ENCODE results near the gene GOLGA6L10.
"Not testable (repeated sequence)": the region's sequence is repeated elsewhere in the genome, so short reads cannot be mapped to it uniquely, and the experiment has no call there.

Gene GOLGA6L10

GRCh38 chr15:82349375-82349774 lies at the start of gene GOLGA6L10:
Gene GOLGA6L10, minus strand, starts transcription at chr15:82349475. Its CDS starts 100 bp downstream, at chr15:82349375.
- not testable (repeated sequence) for H3K27me3 ChIP-seq (ENCODE audit: control insufficient read depth, insufficient read depth, low read length); H3K27ac ChIP-seq (ENCODE audit: low read length); H3K4me1 ChIP-seq (ENCODE audit: control insufficient read depth, insufficient read depth, low read length); H3K4me3 ChIP-seq (ENCODE audit: low read length); DNase-seq (ENCODE audit: low read depth, low spot score); H3K36me3 ChIP-seq (ENCODE audit: control insufficient read depth, insufficient read depth, low read length); H3K9me3 ChIP-seq (ENCODE audit: control insufficient read depth, insufficient read depth, low read length)
- no CpG with 5 or more reads among the region's 9 CpGs for WGBS (ENCODE audit: insufficient coverage, insufficient read length)

GRCh38 chr15:82398785-82399184 lies 49.5 kb upstream of the GOLGA6L10 start:
- no peak for DNase-seq (ENCODE audit: low read depth, low spot score)
- Histone ChIP-seq H3K9me3 (ENCODE audit: control insufficient read depth, insufficient read depth, low read length) (no peaks in the 10 kb centered on the region), H3K27ac (ENCODE audit: low read length) (no peak overlapping the region), H3K4me3 (ENCODE audit: low read length) (no peak overlapping the region), H3K4me1 (ENCODE audit: control insufficient read depth, insufficient read depth, low read length) (no peaks in the 10 kb centered on the region), H3K27me3 (ENCODE audit: control insufficient read depth, insufficient read depth, low read length) (no peaks in the 10 kb centered on the region), H3K36me3 (ENCODE audit: control insufficient read depth, insufficient read depth, low read length) (no peaks in the 10 kb centered on the region)
- WGBS (ENCODE audit: insufficient coverage, insufficient read length), result no CpG with 5 or more reads among the region's 1 CpG

GRCh38 chr15:82397817-82398216 lies 48.5 kb upstream of the GOLGA6L10 start:
- H3K4me3 ChIP-seq (ENCODE audit: low read length), result no peak overlapping the region

GRCh38 chr15:82395788-82396187 lies 46.5 kb upstream of the GOLGA6L10 start:
- H3K27me3 ChIP-seq (ENCODE audit: control insufficient read depth, insufficient read depth, low read length); H3K9me3 ChIP-seq (ENCODE audit: control insufficient read depth, insufficient read depth, low read length); H3K4me1 ChIP-seq (ENCODE audit: control insufficient read depth, insufficient read depth, low read length); DNase-seq (ENCODE audit: low read depth, low spot score); H3K36me3 ChIP-seq (ENCODE audit: control insufficient read depth, insufficient read depth, low read length); H3K4me3 ChIP-seq (ENCODE audit: low read length); H3K27ac ChIP-seq (ENCODE audit: low read length): not testable (repeated sequence)
- no CpG with 5 or more reads among the region's 4 CpGs for WGBS (ENCODE audit: insufficient coverage, insufficient read length)

More at GRCh38 chr15:82397817-82398216, 48.5 kb upstream of the GOLGA6L10 start:
- Histone ChIP-seq H3K27me3 (ENCODE audit: control insufficient read depth, insufficient read depth, low read length) (no peaks in the 10 kb centered on the region), H3K9me3 (ENCODE audit: control insufficient read depth, insufficient read depth, low read length) (no peaks in the 10 kb centered on the region), H3K27ac (ENCODE audit: low read length) (no peak overlapping the region), H3K4me1 (ENCODE audit: control insufficient read depth, insufficient read depth, low read length) (no peaks in the 10 kb centered on the region), H3K36me3 (ENCODE audit: control insufficient read depth, insufficient read depth, low read length) (no peaks in the 10 kb centered on the region)
- DNase-seq (ENCODE audit: low read depth, low spot score), result no peak
- WGBS (ENCODE audit: insufficient coverage, insufficient read length), result no CpG with 5 or more reads among the region's 3 CpGs

- Histone ChIP-seq H3K36me3 (ENCODE audit: control insufficient read depth, insufficient read depth, low read length) (no peaks in the 10 kb centered on the region), H3K27ac (ENCODE audit: low read length) (no peak overlapping the region), H3K27me3 (ENCODE audit: control insufficient read depth, insufficient read depth, low read length) (no peaks in the 10 kb centered on the region), H3K9me3 (ENCODE audit: control insufficient read depth, insufficient read depth, low read length) (no peaks in the 10 kb centered on the region), H3K4me3 (ENCODE audit: low read length) (no peak overlapping the region), H3K4me1 (ENCODE audit: control insufficient read depth, insufficient read depth, low read length) (no peaks in the 10 kb centered on the region)
- no peak for DNase-seq (ENCODE audit: low read depth, low spot score)
- no CpG with 5 or more reads among the region's 4 CpGs for WGBS (ENCODE audit: insufficient coverage, insufficient read length)
Observed at GRCh38 chr15:82393671-82394070, 44.4 kb upstream of the GOLGA6L10 start.

- WGBS (ENCODE audit: insufficient coverage, insufficient read length), result no CpG with 5 or more reads among the region's 1 CpG
- H3K27me3 ChIP-seq (ENCODE audit: control insufficient read depth, insufficient read depth, low read length); H3K27ac ChIP-seq (ENCODE audit: low read length); DNase-seq (ENCODE audit: low read depth, low spot score); H3K9me3 ChIP-seq (ENCODE audit: control insufficient read depth, insufficient read depth, low read length); H3K36me3 ChIP-seq (ENCODE audit: control insufficient read depth, insufficient read depth, low read length); H3K4me1 ChIP-seq (ENCODE audit: control insufficient read depth, insufficient read depth, low read length); H3K4me3 ChIP-seq (ENCODE audit: low read length): not testable (repeated sequence)
Observed at GRCh38 chr15:82392077-82392476, 42.8 kb upstream of the GOLGA6L10 start.

- H3K4me1 ChIP-seq (ENCODE audit: control insufficient read depth, insufficient read depth, low read length); H3K27ac ChIP-seq (ENCODE audit: low read length); H3K4me3 ChIP-seq (ENCODE audit: low read length); H3K9me3 ChIP-seq (ENCODE audit: control insufficient read depth, insufficient read depth, low read length); H3K36me3 ChIP-seq (ENCODE audit: control insufficient read depth, insufficient read depth, low read length); H3K27me3 ChIP-seq (ENCODE audit: control insufficient read depth, insufficient read depth, low read length); DNase-seq (ENCODE audit: low read depth, low spot score): not testable (repeated sequence)
- no CpG with 5 or more reads among the region's 3 CpGs for WGBS (ENCODE audit: insufficient coverage, insufficient read length)
Observed at GRCh38 chr15:82390152-82390551, 40.9 kb upstream of the GOLGA6L10 start.

- H3K36me3 ChIP-seq (ENCODE audit: control insufficient read depth, insufficient read depth, low read length); DNase-seq (ENCODE audit: low read depth, low spot score); H3K4me3 ChIP-seq (ENCODE audit: low read length); H3K27ac ChIP-seq (ENCODE audit: low read length); H3K4me1 ChIP-seq (ENCODE audit: control insufficient read depth, insufficient read depth, low read length); H3K27me3 ChIP-seq (ENCODE audit: control insufficient read depth, insufficient read depth, low read length); H3K9me3 ChIP-seq (ENCODE audit: control insufficient read depth, insufficient read depth, low read length): not testable (repeated sequence)
Observed at GRCh38 chr15:82387209-82387608, 37.9 kb upstream of the GOLGA6L10 start.

- not testable (repeated sequence) for H3K27ac ChIP-seq (ENCODE audit: low read length); H3K4me1 ChIP-seq (ENCODE audit: control insufficient read depth, insufficient read depth, low read length); H3K9me3 ChIP-seq (ENCODE audit: control insufficient read depth, insufficient read depth, low read length); H3K36me3 ChIP-seq (ENCODE audit: control insufficient read depth, insufficient read depth, low read length); H3K27me3 ChIP-seq (ENCODE audit: control insufficient read depth, insufficient read depth, low read length); DNase-seq (ENCODE audit: low read depth, low spot score); H3K4me3 ChIP-seq (ENCODE audit: low read length)
- no CpG with 5 or more reads among the region's 11 CpGs for WGBS (ENCODE audit: insufficient coverage, insufficient read length)
Observed at GRCh38 chr15:82381330-82381955, 32.2 kb upstream of the GOLGA6L10 start.

- H3K27me3 ChIP-seq (ENCODE audit: control insufficient read depth, insufficient read depth, low read length); H3K27ac ChIP-seq (ENCODE audit: low read length); H3K4me1 ChIP-seq (ENCODE audit: control insufficient read depth, insufficient read depth, low read length); H3K4me3 ChIP-seq (ENCODE audit: low read length); H3K9me3 ChIP-seq (ENCODE audit: control insufficient read depth, insufficient read depth, low read length); DNase-seq (ENCODE audit: low read depth, low spot score); H3K36me3 ChIP-seq (ENCODE audit: control insufficient read depth, insufficient read depth, low read length): not testable (repeated sequence)
- WGBS (ENCODE audit: insufficient coverage, insufficient read length), result no CpG with 5 or more reads among the region's 6 CpGs
Observed at GRCh38 chr15:82379552-82379951, 30.3 kb upstream of the GOLGA6L10 start.

GRCh38 chr15:82373661-82374060 lies 24.4 kb upstream of the GOLGA6L10 start:
- H3K27me3 ChIP-seq (ENCODE audit: control insufficient read depth, insufficient read depth, low read length); DNase-seq (ENCODE audit: low read depth, low spot score); H3K4me3 ChIP-seq (ENCODE audit: low read length); H3K4me1 ChIP-seq (ENCODE audit: control insufficient read depth, insufficient read depth, low read length); H3K27ac ChIP-seq (ENCODE audit: low read length); H3K9me3 ChIP-seq (ENCODE audit: control insufficient read depth, insufficient read depth, low read length); H3K36me3 ChIP-seq (ENCODE audit: control insufficient read depth, insufficient read depth, low read length): not testable (repeated sequence)
- no CpG with 5 or more reads among the region's 2 CpGs for WGBS (ENCODE audit: insufficient coverage, insufficient read length)
